Ascending aorta (tissue), 2 donors: Measurements from ENCODE around the gene ECT2L. TPM values are rescaled to one million over a fixed set of nuclear protein-coding genes. Genes with fewer than 3 reads are reported as not detected.

ENCODE experiments used
- DNase-seq, 2 donors: peaks; one replicate each; pipeline ENCODE4 v3.0.0-alpha.2; 2019; ENCODE audit warnings: low spot score in 2 of 2
- H3K27ac ChIP-seq, 2 donors: fragments of 200-600 bp; sonication (generic); one replicate each; pipeline ENCODE4 v1.5.1; 2016 to 2017; ENCODE audit warnings: mild to moderate bottlenecking in 1 of 2
- H3K27me3 ChIP-seq: fragments of 200-600 bp; sonication (generic); one replicate; pipeline ENCODE4 v1.5.1; 2017
- H3K36me3 ChIP-seq, 2 donors: fragments of 200-600 bp; sonication (generic); one replicate each; pipeline ENCODE4 v1.5.1; 2016
- H3K4me1 ChIP-seq, 2 donors: fragments of 200-600 bp; sonication (generic); one replicate each; pipeline ENCODE4 v1.5.1; 2016 to 2017; ENCODE audit warnings: mild to moderate bottlenecking in 1 of 2
- H3K4me3 ChIP-seq, 2 donors: fragments of 200-600 bp; sonication (generic); one replicate each; pipeline ENCODE4 v1.5.1; 2016 to 2017; ENCODE audit warnings: mild to moderate bottlenecking in 1 of 2
- H3K9me3 ChIP-seq, 2 donors: fragments of 200-600 bp; sonication (generic); one replicate each; pipeline ENCODE4 v1.5.1; 2016
- CTCF ChIP-seq, 3 experiments: fragments of 200-600 bp in 2 of 3; fragments of 450-650 bp in 1 of 3; sonication (generic) in 2 of 3; IDR thresholded peaks; one replicate each; pipeline ENCODE4 v1.5.1; 2016 to 2019; ENCODE audit warnings: antibody characterized with exemption in 3 of 3, mild to moderate bottlenecking in 1 of 3, moderate library complexity in 1 of 3
- intact Hi-C: fragments of 100-400 bp; cut with DNase I; formaldehyde crosslinking; loops from one replicate; pipeline ENCODE4 v1.15.1; 2023
- total RNA-seq: library from RNA; depleted of rRNA; stranded (reverse); fragments of >200 nt; gene quantifications from one replicate; pipeline ENCODE4 v1.1.0, GENCODE V29; 2016

Gene ECT2L
- total RNA-seq, 1 donor from 2014 or later: not detected

- no peaks in the 10 kb centered on the region for H3K9me3 ChIP-seq
- no peak for DNase-seq
- H3K27ac ChIP-seq: no peak overlapping the region
- intact Hi-C loops: no loop called here
- no peaks in the 10 kb centered on the region for H3K27me3 ChIP-seq
- H3K4me3 ChIP-seq: no peak overlapping the region
- TF ChIP-seq CTCF (IDR thresholded peaks at IDR 0.05): no peak
- H3K36me3 ChIP-seq: no peaks in the 10 kb centered on the region
- H3K4me1 ChIP-seq: no peaks in the 10 kb centered on the region
Measured at GRCh38 chr6:138832182-138832581, 36.3 kb downstream of the ECT2L start.

- no peaks in the 10 kb centered on the region for H3K36me3 ChIP-seq
- no peaks in the 10 kb centered on the region for H3K4me1 ChIP-seq
- no peak overlapping the region for H3K4me3 ChIP-seq
- no peak for TF ChIP-seq CTCF (IDR thresholded peaks at IDR 0.05)
- H3K27me3 ChIP-seq: no peaks in the 10 kb centered on the region
- H3K27ac ChIP-seq: no peak overlapping the region
- no peak for DNase-seq
- intact Hi-C loops: no loop called here
- H3K9me3 ChIP-seq: no peaks in the 10 kb centered on the region
Measured at GRCh38 chr6:138833816-138834539, 38.1 kb downstream of the ECT2L start.

DNA sequence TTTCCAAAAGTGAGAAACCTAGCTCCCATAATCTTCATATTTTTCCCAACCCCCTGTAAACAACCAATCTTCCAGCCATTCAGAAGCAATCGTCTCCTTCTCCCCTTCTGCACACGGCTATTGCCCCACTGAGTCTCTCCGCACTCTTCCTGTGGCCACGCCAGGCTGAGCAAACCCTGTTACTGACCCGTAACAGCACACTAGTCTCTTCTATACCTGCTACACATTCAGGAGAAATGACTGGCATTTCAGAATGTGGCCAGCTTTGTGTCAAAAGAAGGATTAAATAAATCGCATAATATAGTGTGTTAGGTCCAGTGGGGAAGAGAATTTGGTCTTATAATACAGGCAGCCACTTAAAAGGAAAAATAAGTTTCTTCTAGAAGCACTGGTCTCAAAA lies 41.4 kb downstream of the ECT2L start:
- H3K9me3 ChIP-seq: no peaks in the 10 kb centered on the region
- no peaks in the 10 kb centered on the region for H3K36me3 ChIP-seq
- DNase-seq: no peak
- intact Hi-C loops: no loop called here
- H3K27ac ChIP-seq: no peak overlapping the region
- no peaks in the 10 kb centered on the region for H3K27me3 ChIP-seq
- no peaks in the 10 kb centered on the region for H3K4me1 ChIP-seq
- no peak overlapping the region for H3K4me3 ChIP-seq
- TF ChIP-seq CTCF (IDR thresholded peaks at IDR 0.05): no peak

DNA sequence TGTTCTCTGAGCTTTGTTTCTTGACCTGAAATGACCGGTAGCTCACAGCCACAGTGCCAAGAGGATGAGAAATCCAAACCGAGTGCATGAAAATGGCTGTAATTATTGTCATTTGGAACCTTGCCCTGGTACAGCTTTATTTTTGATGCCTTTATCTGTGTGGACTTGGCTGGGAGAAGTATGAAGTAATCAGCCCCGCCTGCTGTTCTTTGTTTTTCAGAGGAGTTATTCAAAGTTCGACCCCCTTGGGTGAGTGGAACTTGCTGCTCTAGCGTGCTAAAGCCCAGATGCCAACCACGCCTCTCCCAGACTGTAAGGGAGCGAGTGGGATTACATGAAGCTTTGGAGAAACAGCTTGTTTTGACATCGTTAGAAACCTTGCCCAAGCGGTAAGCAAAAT lies 48.3 kb downstream of the ECT2L start:
- intact Hi-C loops: no loop called here
- Histone ChIP-seq H3K27me3 (no peaks in the 10 kb centered on the region), H3K4me3 (no peak overlapping the region), H3K27ac (no peak overlapping the region), H3K4me1 (no peaks in the 10 kb centered on the region), H3K9me3 (no peaks in the 10 kb centered on the region), H3K36me3 (no peaks in the 10 kb centered on the region)
- DNase-seq: no peak
- TF ChIP-seq CTCF (IDR thresholded peaks at IDR 0.05): no peak

GRCh38 chr6:138847884-138848283 lies 52.0 kb downstream of the ECT2L start:
- H3K36me3 ChIP-seq: no peaks in the 10 kb centered on the region
- no peak overlapping the region for H3K4me3 ChIP-seq
- H3K4me1 ChIP-seq: no peaks in the 10 kb centered on the region
- intact Hi-C loops: no loop called here
- no peaks in the 10 kb centered on the region for H3K27me3 ChIP-seq
- no peak overlapping the region for H3K27ac ChIP-seq
- DNase-seq: no peak
- H3K9me3 ChIP-seq: no peaks in the 10 kb centered on the region
- TF ChIP-seq CTCF (IDR thresholded peaks at IDR 0.05): no peak

- Histone ChIP-seq H3K36me3 (no peaks in the 10 kb centered on the region), H3K9me3 (no peaks in the 10 kb centered on the region), H3K4me1 (no peaks in the 10 kb centered on the region), H3K27me3 (no peaks in the 10 kb centered on the region), H3K4me3 (no peak overlapping the region), H3K27ac (no peak overlapping the region)
- DNase-seq: no peak
- TF ChIP-seq CTCF (IDR thresholded peaks at IDR 0.05): no peak
- intact Hi-C loops: no loop called here
Measured at GRCh38 chr6:138848461-138848860, 52.6 kb downstream of the ECT2L start.
